GM10248 (cell line): ENCODE data around the gene NLGN1.

Source experiments
- CTCF ChIA-PET: fragments of 300-600 bp; sonication (Branson Sonifier 250); formaldehyde crosslinking; extraction: SDS; loops from one replicate; lab custom pipeline; 2021; ENCODE audit warnings: antibody characterized with exemption; lab: Yijun Ruan, JAX
- POLR2A ChIA-PET: fragments of 350-650 bp; sonication (Branson Sonifier 250); formaldehyde crosslinking; extraction: SDS; loops from one replicate; lab custom pipeline; 2020; ENCODE audit warnings: antibody characterized with exemption; lab: Yijun Ruan, JAX
- DNase-seq: peaks from one replicate; pipeline ENCODE4 v3.0.0; 2012; ENCODE audit errors: extremely low spot score
- CTCF ChIP-seq: IDR thresholded peaks from 2 replicates; pipeline ENCODE4 v1.5.1; 2012; ENCODE audit warnings: mild to moderate bottlenecking, low read depth; ENCODE audit errors: extremely low read depth, missing control alignments, control extremely low read depth

The NLGN1 gene

DNA sequence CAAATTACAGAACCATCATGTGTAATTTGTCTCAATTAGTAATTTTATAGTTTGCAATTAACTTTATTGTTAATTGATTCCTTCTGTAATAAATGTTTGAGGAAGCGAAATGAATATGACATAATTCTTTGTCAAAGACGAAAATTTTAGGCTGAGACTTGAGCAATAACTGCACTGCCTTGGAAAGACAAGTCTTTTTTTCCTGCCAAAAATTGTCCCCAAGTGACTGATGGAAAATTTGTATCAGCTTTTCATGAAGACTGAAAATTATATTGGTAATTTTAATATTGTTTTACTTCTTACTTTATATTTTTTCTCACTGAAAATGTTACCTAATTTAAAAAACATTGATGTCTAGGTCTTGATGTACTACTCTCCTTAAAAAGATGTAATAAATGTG is 622.6 kb downstream of the NLGN1 start:
- no peak for TF ChIP-seq CTCF
- no peak for DNase-seq
- CTCF ChIA-PET = interaction anchor here (1.3 kb wide), 1 partner anchor 11 kb away, joined by 4 read pairs; no protein-coding TSS in a partner anchor
- POLR2A ChIA-PET = no interaction called here

DNA sequence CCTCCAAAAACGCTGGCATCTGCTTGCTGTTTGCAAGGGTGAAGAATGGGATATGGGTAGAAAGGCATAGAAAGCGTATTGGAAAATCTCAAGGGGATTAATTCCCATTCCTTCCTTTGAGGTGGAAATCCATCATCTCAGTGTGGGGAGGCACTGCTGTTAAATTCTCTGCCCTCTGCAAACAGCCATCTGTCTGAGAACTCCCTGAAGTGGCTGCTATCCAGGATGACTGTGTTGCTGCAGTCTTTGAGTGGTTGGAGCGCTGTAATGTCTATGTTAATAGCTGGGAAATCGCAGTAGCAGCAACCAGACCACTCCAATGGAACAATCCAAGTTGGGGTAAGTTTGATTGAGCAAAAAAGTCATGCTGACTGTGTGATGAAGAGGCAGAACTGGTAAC is 625.9 kb downstream of the NLGN1 start:
- ChIA-PET POLR2A (no interaction called here), CTCF (interaction anchor here (0.9 to 1.6 kb wide), 3 partner anchors 9 to 25 kb away, joined by 3 to 7 read pairs (median 5); no protein-coding TSS in a partner anchor)
- DNase-seq = no peak
- TF ChIP-seq CTCF = no peak

GRCh38 chr3:174028673-174029072 is 631.1 kb downstream of the NLGN1 start:
- CTCF ChIA-PET = no interaction called here
- POLR2A ChIA-PET = no interaction called here
- no peak for DNase-seq
- TF ChIP-seq CTCF = no peak

DNA sequence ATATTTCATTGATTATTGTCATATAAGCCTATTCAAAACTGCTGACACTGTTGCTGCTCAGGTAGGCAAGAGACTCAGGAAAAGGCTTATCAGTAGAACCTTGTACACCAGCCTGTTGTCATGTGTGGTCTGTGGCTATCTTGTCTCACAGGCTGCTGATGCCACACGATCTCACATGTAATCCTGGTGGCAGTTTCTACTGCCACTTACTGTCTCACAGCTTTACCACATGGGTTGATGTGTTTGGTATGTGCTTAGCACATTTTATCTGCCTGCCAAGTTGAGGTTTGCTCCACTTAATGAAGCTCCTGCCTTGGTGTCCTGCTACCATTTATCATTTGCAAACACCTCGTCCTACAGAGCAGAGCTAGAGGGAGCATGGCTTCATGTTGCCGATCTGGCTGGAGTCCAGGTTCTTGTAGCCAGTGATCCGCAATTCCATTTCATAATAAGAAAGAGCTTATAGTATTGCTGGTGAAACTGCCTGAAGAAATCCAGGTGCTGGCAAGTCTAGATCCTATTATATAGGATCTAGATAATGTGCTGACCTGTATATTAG is 637.9 kb downstream of the NLGN1 start:
- no peak for DNase-seq
- no peak for TF ChIP-seq CTCF
- CTCF ChIA-PET = no interaction called here
- POLR2A ChIA-PET = no interaction called here

DNA sequence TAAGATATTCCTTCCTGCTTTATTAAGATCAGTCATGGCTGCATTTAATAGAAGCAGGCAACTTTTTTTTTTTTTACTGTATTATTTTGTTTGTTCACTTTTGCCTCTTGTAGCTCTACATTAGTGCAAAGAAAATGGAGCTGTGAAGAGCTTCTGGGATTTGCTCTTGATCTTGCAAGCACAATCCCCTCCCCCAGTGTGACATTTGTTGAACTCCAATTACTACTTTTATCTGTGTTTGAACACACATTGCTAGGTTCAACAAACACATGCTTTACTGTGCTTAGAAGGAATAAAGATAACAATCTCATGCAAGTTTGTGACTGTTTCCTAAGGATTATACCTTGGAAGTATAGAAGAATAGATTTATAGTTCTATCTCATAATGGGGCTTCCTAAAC is 648.8 kb downstream of the NLGN1 start:
- DNase-seq = no peak
- CTCF ChIA-PET = interaction anchor here (1.4 kb wide), 1 partner anchor 22 kb away, joined by 3 read pairs; no protein-coding TSS in a partner anchor
- POLR2A ChIA-PET = no interaction called here
- TF ChIP-seq CTCF = no peak

GRCh38 chr3:174049472-174049871 is 651.9 kb downstream of the NLGN1 start:
- no peak for DNase-seq
- CTCF ChIA-PET = interaction anchor here (0.7 kb wide), 1 partner anchor 10 kb away, joined by 3 read pairs; no protein-coding TSS in a partner anchor
- POLR2A ChIA-PET = no interaction called here
- TF ChIP-seq CTCF = no peak
